ENCODE results near the gene ALDH1L2. TPM values are rescaled to one million over a fixed set of nuclear protein-coding genes. Genes with fewer than 3 reads are reported as not detected.

ALDH1L2 gene
- polyA plus RNA-seq, 1 experiment: 76.1 TPM

GRCh38 chr12:104973250-104973649 is 111.0 kb downstream of the ALDH1L2 start:
- POLR2A ChIA-PET: no interaction called here
- CTCF ChIA-PET: interaction anchor here (1.5 kb wide), 1 partner anchor 14 kb away, joined by 4 read pairs; no protein-coding TSS in a partner anchor

GRCh38 chr12:104971306-104971705 is 113.0 kb downstream of the ALDH1L2 start:
- ChIA-PET POLR2A (no interaction called here), CTCF (interaction anchor here (0.9 kb wide), 1 partner anchor 13 kb away, joined by 3 read pairs; no protein-coding TSS in a partner anchor)
- H3K27me3 ChIP-seq (ENCODE audit: control insufficient read depth, insufficient read depth, low read length): no peaks in the 10 kb centered on the region
- DNase-seq (ENCODE audit: low read depth): no peak
- TF ChIP-seq CTCF (IDR thresholded peaks at IDR 0.05; ENCODE audit: insufficient read depth, low read depth, low read length): no peak
- no peak overlapping the region for H3K4me3 ChIP-seq (ENCODE audit: low read depth, low read length)
- no peaks in the 10 kb centered on the region for H3K36me3 ChIP-seq (ENCODE audit: control insufficient read depth, insufficient read depth, low read length)

More at GRCh38 chr12:104973250-104973649, 111.0 kb downstream of the ALDH1L2 start:
- no peak overlapping the region for H3K4me3 ChIP-seq (ENCODE audit: low read depth, low read length)
- DNase-seq (ENCODE audit: low read depth): no peak
- no peak for TF ChIP-seq CTCF (IDR thresholded peaks at IDR 0.05; ENCODE audit: insufficient read depth, low read depth, low read length)
- H3K36me3 ChIP-seq (ENCODE audit: control insufficient read depth, insufficient read depth, low read length): no peaks in the 10 kb centered on the region
- H3K27me3 ChIP-seq (ENCODE audit: control insufficient read depth, insufficient read depth, low read length): no peaks in the 10 kb centered on the region

Other genes with a start within 250 kb of the ALDH1L2 start
- 1.2 and 2.9 TPM in 2 replicates for gene SLC41A2, start 126.2 kb downstream of the ALDH1L2 start, polyA plus RNA-seq (2011; rRNA removed)
- 3.8 and 6.1 TPM in 2 replicates for gene NOPCHAP1, start 98.1 kb downstream of the ALDH1L2 start, polyA plus RNA-seq (2011; rRNA removed)
- gene WASHC4, start 23.3 kb upstream of the ALDH1L2 start, polyA plus RNA-seq (2011; rRNA removed): 17.7 and 36.4 TPM in 2 replicates
- 58.4 and 59.4 TPM in 2 replicates for gene APPL2, start 151.7 kb upstream of the ALDH1L2 start, polyA plus RNA-seq (2011; rRNA removed)
- gene C12orf75, start 246.2 kb upstream of the ALDH1L2 start, polyA plus RNA-seq (2011; rRNA removed): 365 and 674 TPM in 2 replicates